Measurements from ENCODE around the gene QSOX2.

QSOX2 gene

GRCh38 chr9:136198605-136199083, 47.0 kb downstream of the QSOX2 start:
- Histone ChIP-seq H3K27me3 (replicated peaks; ENCODE audit: control insufficient read depth, insufficient read depth, low read length) (no peaks in the 10 kb centered on the region; the same call in 1 of the 2 replicates), H3K36me3 (ENCODE audit: control insufficient read depth, insufficient read depth, low read length) (no peaks in the 10 kb centered on the region), H3K4me3 (replicated peaks; ENCODE audit: low read depth, low read length) (no peak overlapping the region)
- no peak for DNase-seq (ENCODE audit: extremely low read depth, insufficient read length)
- no peak for TF ChIP-seq CTCF (IDR thresholded peaks at IDR 0.05; ENCODE audit: insufficient read depth, low read length, poor library complexity, severe bottlenecking)

- no peak for TF ChIP-seq CTCF (IDR thresholded peaks at IDR 0.05; ENCODE audit: insufficient read depth, low read length, poor library complexity, severe bottlenecking)
These were observed 47.5 kb downstream of the QSOX2 start for GRCh38 chr9:136197930-136198604.

GRCh38 chr9:136197084-136197875, 48.3 kb downstream of the QSOX2 start:
- Histone ChIP-seq H3K27me3 (replicated peaks; ENCODE audit: control insufficient read depth, insufficient read depth, low read length) (no peaks in the 10 kb centered on the region; the same call in 1 of the 2 replicates), H3K36me3 (ENCODE audit: control insufficient read depth, insufficient read depth, low read length) (no peaks in the 10 kb centered on the region), H3K4me3 (replicated peaks; ENCODE audit: low read depth, low read length) (no peak overlapping the region)
- TF ChIP-seq CTCF (IDR thresholded peaks at IDR 0.05; ENCODE audit: insufficient read depth, low read length, poor library complexity, severe bottlenecking) = no peak
- DNase-seq (ENCODE audit: extremely low read depth, insufficient read length) = no peak

More at GRCh38 chr9:136197930-136198604, 47.5 kb downstream of the QSOX2 start:
- H3K27me3 ChIP-seq (replicated peaks; ENCODE audit: control insufficient read depth, insufficient read depth, low read length) = no peaks in the 10 kb centered on the region; the same call in 1 of the 2 replicates
- H3K36me3 ChIP-seq (ENCODE audit: control insufficient read depth, insufficient read depth, low read length) = no peaks in the 10 kb centered on the region
- H3K4me3 ChIP-seq (replicated peaks; ENCODE audit: low read depth, low read length) = no peak overlapping the region
- DNase-seq (ENCODE audit: extremely low read depth, insufficient read length) = no peak

GRCh38 chr9:136196404-136197083, 49.1 kb downstream of the QSOX2 start:
- DNase-seq (ENCODE audit: extremely low read depth, insufficient read length) = no peak
- no peaks in the 10 kb centered on the region; the same call in 1 of the 2 replicates for H3K27me3 ChIP-seq (replicated peaks; ENCODE audit: control insufficient read depth, insufficient read depth, low read length)
- no peak overlapping the region for H3K4me3 ChIP-seq (replicated peaks; ENCODE audit: low read depth, low read length)
- TF ChIP-seq CTCF (IDR thresholded peaks at IDR 0.05; ENCODE audit: insufficient read depth, low read length, poor library complexity, severe bottlenecking) = no peak
- H3K36me3 ChIP-seq (ENCODE audit: control insufficient read depth, insufficient read depth, low read length) = no peaks in the 10 kb centered on the region

- H3K27me3 ChIP-seq (replicated peaks; ENCODE audit: control insufficient read depth, insufficient read depth, low read length) = no peaks in the 10 kb centered on the region; the same call in 1 of the 2 replicates
- no peak for TF ChIP-seq CTCF (IDR thresholded peaks at IDR 0.05; ENCODE audit: insufficient read depth, low read length, poor library complexity, severe bottlenecking)
These were observed 51.1 kb downstream of the QSOX2 start for GRCh38 chr9:136194540-136194939.

More at GRCh38 chr9:136194540-136194939, 51.1 kb downstream of the QSOX2 start:
- Histone ChIP-seq H3K4me3 (replicated peaks; ENCODE audit: low read depth, low read length) (no peak overlapping the region), H3K36me3 (ENCODE audit: control insufficient read depth, insufficient read depth, low read length) (no peaks in the 10 kb centered on the region)
- no peak for DNase-seq (ENCODE audit: extremely low read depth, insufficient read length)
